Measurements from ENCODE around the gene SRL.

The SRL gene

GRCh38 chr16:4241928-4242283, at the start of gene SRL:
Gene SRL, minus strand, starts transcription at chr16:4242080. Its CDS starts 13 bp downstream, at chr16:4242067.
- no peak for DNase-seq

GRCh38 chr16:4290236-4290830, 48.5 kb upstream of the SRL start:
- no peak for DNase-seq

GRCh38 chr16:4288148-4288921, 46.5 kb upstream of the SRL start:
- no peak for DNase-seq

- DNase-seq = no peak
These were observed 43.3 kb upstream of the SRL start for GRCh38 chr16:4285167-4285566.

GRCh38 chr16:4283939-4284338, 42.1 kb upstream of the SRL start:
- DNase-seq = no peak

GRCh38 chr16:4283441-4283840, 41.6 kb upstream of the SRL start:
- no peak for DNase-seq

- no peak for DNase-seq
These were observed 38.7 kb upstream of the SRL start for GRCh38 chr16:4280625-4281024.

GRCh38 chr16:4277987-4278513, 36.2 kb upstream of the SRL start:
- no peak for DNase-seq

GRCh38 chr16:4275861-4276260, 34.0 kb upstream of the SRL start:
- DNase-seq = no peak

GRCh38 chr16:4273858-4274311, 32.0 kb upstream of the SRL start:
- no peak for DNase-seq

GRCh38 chr16:4272114-4272956, 30.5 kb upstream of the SRL start:
- DNase-seq = no peak

GRCh38 chr16:4271176-4272113, 29.6 kb upstream of the SRL start:
- peak; percentile 69 for DNase-seq

- DNase-seq = no peak
These were observed 28.7 kb upstream of the SRL start for GRCh38 chr16:4270595-4270994.

GRCh38 chr16:4270091-4270490, 28.2 kb upstream of the SRL start:
- DNase-seq = no peak

GRCh38 chr16:4266372-4266771, 24.5 kb upstream of the SRL start:
- no peak for DNase-seq

- no peak for DNase-seq
These were observed 23.8 kb upstream of the SRL start for GRCh38 chr16:4265676-4266075.

- no peak for DNase-seq
These were observed 22.7 kb upstream of the SRL start for GRCh38 chr16:4264546-4264945.

GRCh38 chr16:4263504-4264436, 21.9 kb upstream of the SRL start:
- DNase-seq = no peak

GRCh38 chr16:4262303-4262835, 20.5 kb upstream of the SRL start:
- DNase-seq = no peak

- no peak for DNase-seq
These were observed 19.8 kb upstream of the SRL start for GRCh38 chr16:4261557-4262172.

All from SIG-M5 (cell line).